Esophagus squamous epithelium (tissue), 4 donors: ENCODE measurements around the gene MYRFL.

ENCODE experiments used
- CTCF ChIP-seq, 6 experiments: fragments of 450-650 bp in 4 of 6; fragments of 200-600 bp in 2 of 6; sonication (generic) in 2 of 6; IDR thresholded peaks; one replicate each; pipeline ENCODE4 v1.5.1; 2016 to 2019; ENCODE audit warnings: antibody characterized with exemption in 6 of 6, mild to moderate bottlenecking in 4 of 6, moderate library complexity in 4 of 6
- POLR2A ChIP-seq, 4 donors: fragments of 450-650 bp; IDR thresholded peaks; one replicate each; pipeline ENCODE4 v1.6.1; 2017; ENCODE audit warnings: antibody characterized with exemption in 4 of 4, mild to moderate bottlenecking in 4 of 4, moderate library complexity in 3 of 4

DNA sequence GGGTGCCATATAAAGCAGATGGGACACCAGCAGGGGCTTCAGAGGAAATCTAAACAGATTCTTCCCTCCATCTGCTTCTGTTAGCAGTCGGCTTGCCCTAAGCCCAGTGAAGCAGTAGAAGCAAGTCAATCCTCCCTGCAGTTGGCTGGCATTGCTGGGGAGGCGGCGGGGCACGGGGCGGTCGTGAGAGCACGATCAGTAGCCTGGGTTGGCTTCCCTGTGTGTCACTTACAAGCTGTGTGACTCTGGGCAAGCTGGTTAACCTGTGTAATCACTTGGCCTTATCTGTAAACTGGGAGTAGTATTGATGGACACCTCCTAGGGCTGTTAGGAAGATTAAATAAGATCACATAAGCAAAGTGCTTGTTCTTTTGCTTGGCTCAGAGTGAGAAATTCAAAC, 19.4 kb downstream of the MYRFL start:
- TF ChIP-seq CTCF (IDR thresholded peaks at IDR 0.05) = no peak
- no peak for TF ChIP-seq POLR2A (IDR thresholded peaks at IDR 0.05)
